B cell (primary cell): Measurements from ENCODE around the gene TNFAIP8L1. TPM values are rescaled to one million over a fixed set of nuclear protein-coding genes. Genes with fewer than 3 reads are reported as not detected.

Source experiments
- ATAC-seq: fragments of 200-7000 bp; cut with Tn5 transposase; one replicate; pipeline ENCODE4 v1.10.0; 2021; ENCODE audit warnings: low read depth, mild to moderate bottlenecking, moderate number of reproducible peaks, moderate library complexity
- CTCF ChIA-PET: fragments of 350-600 bp; sonication (Branson Sonifier 250); formaldehyde crosslinking; loops from one replicate; lab custom pipeline; 2021; ENCODE audit warnings: antibody characterized with exemption, inconsistent platforms; lab: Charles Lee
- POLR2A ChIA-PET: fragments of 350-600 bp; sonication (Branson Sonifier 250); formaldehyde crosslinking; loops from one replicate; lab custom pipeline; 2021; ENCODE audit warnings: antibody characterized with exemption; lab: Charles Lee
- DNase-seq: peaks from one replicate; pipeline ENCODE4 v3.0.0; 2013
- H2AFZ ChIP-seq: 2 replicates; pipeline ENCODE4 v1.6.1; 2012; ENCODE audit warnings: mild to moderate bottlenecking, low read depth, low read length; ENCODE audit not compliant: insufficient read depth, poor library complexity, severe bottlenecking
- H3K27ac ChIP-seq, 2 donors: 1 replicate in 1 of 2; 2 replicates in 1 of 2; pipeline ENCODE4 v1.5.1; 2012 to 2013; ENCODE audit warnings: low read length in 2 of 2, mild to moderate bottlenecking in 2 of 2, moderate library complexity in 1 of 2
- H3K27me3 ChIP-seq, 4 experiments: fragments of 200-600 bp in 1 of 4; sonication (generic) in 1 of 4; replicated peaks in 1 of 4; 1 replicate in 2 of 4; 2 replicates in 2 of 4; pipeline versions ENCODE4 v1.6.1 to v1.7.0; 2013 to 2016; ENCODE audit warnings: low read length in 3 of 4, mild to moderate bottlenecking in 2 of 4, mixed read lengths in 1 of 4, moderate library complexity in 1 of 4; ENCODE audit not compliant: insufficient read depth in 4 of 4, control insufficient read depth in 3 of 4; ENCODE audit errors: control extremely low read depth in 1 of 4
- H3K36me3 ChIP-seq, 2 experiments: replicated peaks in 1 of 2; 1 replicate in 1 of 2; 2 replicates in 1 of 2; pipeline versions ENCODE4 v1.6.1 to v1.7.1; 2013; ENCODE audit warnings: low read length in 1 of 2; ENCODE audit not compliant: insufficient read depth in 2 of 2, control insufficient read depth in 1 of 2; ENCODE audit errors: control extremely low read depth in 1 of 2, extremely low read depth in 1 of 2
- H3K4me1 ChIP-seq, 2 donors: fragments of 200-600 bp in 1 of 2; sonication (generic) in 1 of 2; 1 replicate in 1 of 2; 2 replicates in 1 of 2; pipeline versions ENCODE4 v1.5.1 to v1.6.1; 2013 to 2017; ENCODE audit warnings: low read length in 2 of 2; ENCODE audit not compliant: control insufficient read depth in 2 of 2, insufficient read depth in 2 of 2
- H3K4me2 ChIP-seq: replicated peaks from 2 replicates; pipeline ENCODE3; 2012; ENCODE audit warnings: mild to moderate bottlenecking, low read depth, low read length; ENCODE audit not compliant: poor library complexity, severe bottlenecking
- H3K4me3 ChIP-seq, 5 experiments: fragments of 200-600 bp in 1 of 5; sonication (generic) in 1 of 5; 1 replicate in 3 of 5; 2 replicates in 2 of 5; pipeline versions ENCODE4 v1.5.1 to v1.7.0; 2011 to 2016; ENCODE audit warnings: low read length in 4 of 5, mild to moderate bottlenecking in 4 of 5, low read depth in 2 of 5, control low read depth in 1 of 5, moderate library complexity in 1 of 5; ENCODE audit not compliant: insufficient read depth in 1 of 5; ENCODE audit errors: control extremely low read depth in 1 of 5, extremely low read depth in 1 of 5
- H3K79me2 ChIP-seq: fragments of 200-600 bp; sonication (generic); one replicate; pipeline ENCODE4 v1.6.0; 2016; ENCODE audit warnings: low read length; ENCODE audit not compliant: control insufficient read depth, insufficient read depth
- H3K9ac ChIP-seq: fragments of 200-600 bp; sonication (generic); 2 replicates; pipeline ENCODE4 v1.6.1; 2017; ENCODE audit warnings: mild to moderate bottlenecking, low read length, moderate library complexity
- H3K9me3 ChIP-seq, 3 donors: one replicate each; pipeline versions ENCODE4 v1.6.1 to v1.7.1; 2013; ENCODE audit warnings: low read length in 2 of 3; ENCODE audit not compliant: control insufficient read depth in 2 of 3, insufficient read depth in 1 of 3; ENCODE audit errors: control extremely low read depth in 1 of 3
- H4K20me1 ChIP-seq: 2 replicates; pipeline ENCODE4 v1.6.0; 2012; ENCODE audit warnings: mild to moderate bottlenecking, low read length; ENCODE audit not compliant: insufficient read depth, control insufficient read depth, poor library complexity, severe bottlenecking
- H3K27ac Mint-ChIP-seq: one replicate; pipeline ENCODE4 v1.8.0; 2021; ENCODE audit warnings: mixed read lengths
- H3K27me3 Mint-ChIP-seq: one replicate; pipeline ENCODE4 v1.8.0; 2021; ENCODE audit warnings: mixed read lengths
- H3K4me1 Mint-ChIP-seq: one replicate; pipeline ENCODE4 v1.8.0; 2021; ENCODE audit warnings: mixed read lengths
- H3K4me3 Mint-ChIP-seq: one replicate; pipeline ENCODE4 v1.8.0; 2021; ENCODE audit warnings: mixed read lengths
- H3K9me3 Mint-ChIP-seq: one replicate; pipeline ENCODE4 v1.8.0; 2022; ENCODE audit warnings: mixed read lengths; ENCODE audit not compliant: insufficient read depth
- CTCF ChIP-seq: fragments of 200-600 bp; IDR thresholded peaks from one replicate; pipeline ENCODE4 v1.8.0; 2022; ENCODE audit warnings: antibody characterized with exemption, mild to moderate bottlenecking
- EZH2 ChIP-seq: IDR thresholded peaks from 2 replicates; pipeline ENCODE4 v1.6.1; 2012; ENCODE audit warnings: borderline replicate concordance, low read depth, mild to moderate bottlenecking, moderate library complexity, low read length; ENCODE audit not compliant: insufficient read depth, poor library complexity, severe bottlenecking
- WGBS: methylation state at CpG from one replicate; pipeline ENCODE4 v1.1.5; 2013; ENCODE audit warnings: missing lambda C conversion rate; ENCODE audit not compliant: insufficient coverage; 5-methylcytosine and 5-hydroxymethylcytosine counted together
- intact Hi-C: fragments of 100-400 bp; cut with micrococcal nuclease; formaldehyde crosslinking; loops from one replicate; pipeline ENCODE4 v1.10.0; 2022
- polyA plus RNA-seq: library from polyadenylated mRNA; depleted of rRNA; stranded (reverse); fragments of >200 nt; gene quantifications from 2 replicates; pipeline ENCODE4 v1.2.3, GENCODE V29; 2012
- total RNA-seq, 2 donors: library from RNA; stranded (reverse); fragments of 120-200 nt in 1 of 2; gene quantifications; 1 replicate in 1 of 2; 2 replicates in 1 of 2; pipeline versions ENCODE4 v1.2.3 to v1.2.4, GENCODE V29; 2013 to 2022

TNFAIP8L1 gene
- total and polyA plus RNA-seq, 2 donors (not counting 1 experiment from before 2014, with no cell fraction given) = 9.1 to 20.9 TPM

- no peaks in the 10 kb centered on the region for H4K20me1 ChIP-seq
- no peaks in the 10 kb centered on the region for H3K4me1 Mint-ChIP-seq
- peak; percentile 36 for ATAC-seq
- no peak overlapping the region for H2AFZ ChIP-seq
- no peak overlapping the region for H3K4me2 ChIP-seq
- H3K4me3 Mint-ChIP-seq = no peak overlapping the region
- no peaks in the 10 kb centered on the region for H3K27me3 ChIP-seq
- no peaks in the 10 kb centered on the region for H3K9me3 Mint-ChIP-seq
- 87% methylated on average over 14 of the region's 17 CpGs for WGBS
- ChIA-PET CTCF (interaction anchor here (1.5 kb wide), 1 partner anchor 41 kb away, joined by 5 read pairs; no protein-coding TSS in a partner anchor), POLR2A (no interaction called here)
- H3K4me1 ChIP-seq = no peaks in the 10 kb centered on the region
- H3K79me2 ChIP-seq = no peaks in the 10 kb centered on the region
- DNase-seq = peak; percentile 46
- H3K36me3 ChIP-seq = peaks cover 0 to 22% of the 10 kb centered on the region in 2 experiments
- H3K27me3 Mint-ChIP-seq = no peaks in the 10 kb centered on the region
- no peak for TF ChIP-seq EZH2
- TF ChIP-seq CTCF = peak; percentile 52
- no peak overlapping the region for H3K9ac ChIP-seq
- H3K27ac Mint-ChIP-seq = no peak overlapping the region
- H3K27ac ChIP-seq = no peak overlapping the region
- H3K9me3 ChIP-seq = no peaks in the 10 kb centered on the region
- H3K4me3 ChIP-seq = no peak overlapping the region
- intact Hi-C loops = no loop called here
Observed at GRCh38 chr19:4676955-4677731, 37.8 kb downstream of the TNFAIP8L1 start.
